ENCODE results near the gene TGIF1.

GRCh38 chr18:3466872-3467271, 16.9 kb downstream of the TGIF1 start:
- TF ChIP-seq CTCF (IDR thresholded peaks at IDR 0.05; ENCODE audit: low read length) (no peak), EZH2 (IDR thresholded peaks at IDR 0.05; ENCODE audit: borderline replicate concordance, low read length) (no peak)

Measured in OCI-LY1 (cell line).